GM23338 (cell line): ENCODE data around the gene SNX9. TPM values are rescaled to one million over a fixed set of nuclear protein-coding genes. Genes with fewer than 3 reads are reported as not detected.

Experiments
- ATAC-seq: fragments of 200-7000 bp; cut with Tn5 transposase; 3 replicates; pipeline ENCODE4 v1.9.1; 2020
- DNase-seq: peaks from one replicate; pipeline ENCODE4 v3.0.0-alpha.2; 2015; ENCODE audit warnings: low spot score
- H2AFZ ChIP-seq: fragments of 200-600 bp; sonication (generic); 2 replicates; pipeline ENCODE4 v1.8.0; 2016; ENCODE audit warnings: antibody characterized with exemption, mild to moderate bottlenecking, moderate library complexity
- H3F3A ChIP-seq: fragments of 200-600 bp; sonication (generic); replicated peaks from 2 replicates; pipeline ENCODE4 v1.8.0; 2017; ENCODE audit warnings: antibody characterized with exemption, mixed run types, low read depth
- H3K27ac ChIP-seq: fragments of 200-600 bp; sonication (generic); 2 replicates; pipeline ENCODE4 v1.6.1; 2016; ENCODE audit warnings: low read depth
- H3K27me3 ChIP-seq: fragments of 200-600 bp; sonication (generic); 2 replicates; pipeline ENCODE4 v1.8.0; 2016; ENCODE audit warnings: mild to moderate bottlenecking, mixed run types, moderate library complexity; ENCODE audit not compliant: insufficient read depth
- H3K36me3 ChIP-seq: fragments of 200-600 bp; sonication (generic); 2 replicates; pipeline ENCODE4 v1.8.0; 2016; ENCODE audit warnings: mild to moderate bottlenecking; ENCODE audit not compliant: insufficient read depth
- H3K4me1 ChIP-seq: fragments of 200-600 bp; sonication (generic); 2 replicates; pipeline ENCODE4 v1.8.0; 2016; ENCODE audit warnings: mild to moderate bottlenecking, moderate library complexity; ENCODE audit not compliant: insufficient read depth
- H3K4me2 ChIP-seq: fragments of 200-600 bp; sonication (generic); 2 replicates; pipeline ENCODE4 v1.7.1; 2017; ENCODE audit warnings: mixed run types
- H3K4me3 ChIP-seq: fragments of 200-600 bp; sonication (generic); 2 replicates; pipeline ENCODE4 v1.6.1; 2016; ENCODE audit warnings: mixed run types
- H3K79me2 ChIP-seq: fragments of 200-600 bp; sonication (generic); replicated peaks from 2 replicates; pipeline ENCODE4 v1.8.0; 2017; ENCODE audit warnings: mild to moderate bottlenecking; ENCODE audit not compliant: insufficient read depth
- H3K9me2 ChIP-seq: fragments of 200-600 bp; sonication (generic); 2 replicates; pipeline ENCODE4 v1.8.0; 2017; ENCODE audit not compliant: insufficient read depth
- H4K20me1 ChIP-seq: fragments of 200-600 bp; sonication (generic); replicated peaks from 2 replicates; pipeline ENCODE4 v1.8.0; 2017; ENCODE audit warnings: mild to moderate bottlenecking; ENCODE audit not compliant: insufficient read depth
- H3K27ac Mint-ChIP-seq: 2 replicates; pipeline ENCODE4 v1.8.0; 2020; ENCODE audit warnings: inconsistent platforms, mild to moderate bottlenecking, moderate library complexity, mixed read lengths
- H3K27me3 Mint-ChIP-seq: 3 replicates; pipeline ENCODE4 v1.8.0; 2022; ENCODE audit warnings: low read depth, mild to moderate bottlenecking, moderate library complexity, mixed read lengths, inconsistent platforms; ENCODE audit not compliant: insufficient read depth, poor library complexity
- H3K36me3 Mint-ChIP-seq: 3 replicates; pipeline ENCODE4 v1.8.0; 2021; ENCODE audit warnings: low read depth, mild to moderate bottlenecking, inconsistent platforms, moderate library complexity, mixed read lengths
- H3K4me1 Mint-ChIP-seq: 3 replicates; pipeline ENCODE4 v1.8.0; 2020; ENCODE audit warnings: mild to moderate bottlenecking, inconsistent platforms, mixed read lengths
- H3K4me3 Mint-ChIP-seq: 3 replicates; pipeline ENCODE4 v1.8.0; 2021; ENCODE audit warnings: moderate library complexity, mild to moderate bottlenecking, inconsistent platforms, mixed read lengths
- H3K9me3 Mint-ChIP-seq: 3 replicates; pipeline ENCODE4 v1.8.0; 2020; ENCODE audit warnings: moderate library complexity, mild to moderate bottlenecking, inconsistent platforms, mixed read lengths
- JUNB ChIP-seq: IDR thresholded peaks from one replicate; pipeline ENCODE4 v1.6.1; 2016; ENCODE audit warnings: antibody characterized with exemption; ENCODE audit not compliant: unreplicated experiment
- polyA plus RNA-seq: library from polyadenylated mRNA; unstranded; fragments of >200 nt; fragmentation: Nextera tagmentation; extraction: Ambion mirVana; gene quantifications from 2 replicates; pipeline ENCODE4 v1.2.1, GENCODE V29; 2016
- total RNA-seq: library from RNA; depleted of rRNA; stranded (reverse); fragments of >200 nt; shearing (Covaris generic); gene quantifications from 2 replicates; pipeline ENCODE4 v1.2.3, GENCODE V29; 2014
- TF ChIP-seq, protein P1 (sequence below): IDR thresholded peaks from 2 replicates; pipeline ENCODE4 v1.6.1; 2016; ENCODE audit warnings: antibody characterized with exemption
- TF ChIP-seq, protein P2 (sequence below): fragments of 250-450 bp; sonication (Bioruptor Pico); IDR thresholded peaks from 2 replicates; pipeline ENCODE4 v1.5.0; 2020; ENCODE audit warnings: mild to moderate bottlenecking, moderate library complexity

SNX9 gene
- total and polyA plus RNA-seq, 2 experiments from 2014 or later = 18.4 to 23.3 TPM

DNA sequence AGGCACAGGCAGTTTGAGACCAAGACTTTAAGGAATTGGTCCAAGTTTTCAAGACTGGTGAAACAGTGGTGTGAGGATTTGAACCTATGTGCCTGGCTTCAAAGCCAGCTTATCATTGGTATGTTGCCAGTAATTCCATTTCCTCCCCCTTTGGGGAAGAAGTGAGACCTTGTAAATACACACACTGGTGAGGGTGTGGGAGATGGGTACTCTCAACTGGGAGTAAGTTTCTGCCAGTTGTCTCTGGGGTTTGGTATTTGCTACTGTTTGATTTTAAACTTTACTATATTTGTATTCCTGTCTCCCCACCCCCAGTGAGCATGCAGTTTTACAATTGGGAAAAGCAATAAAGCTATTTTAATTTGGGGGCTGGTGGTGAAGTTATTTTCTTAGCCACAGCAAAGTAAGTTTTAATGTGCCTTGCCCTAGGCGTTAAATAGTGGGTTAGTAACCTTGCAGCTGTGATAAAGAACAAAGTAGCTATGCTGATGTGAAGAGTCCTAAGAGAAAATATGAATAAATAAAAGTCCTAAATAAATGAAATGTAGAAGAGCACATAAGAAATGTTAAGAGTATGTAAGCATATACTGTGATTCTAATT is 31.0 kb downstream of the SNX9 start:
- H2AFZ ChIP-seq = no peak overlapping the region
- H3K27ac Mint-ChIP-seq = no peak overlapping the region
- no peaks in the 10 kb centered on the region for H3F3A ChIP-seq

More for the DNA sequence above, 31.0 kb downstream of the SNX9 start:
- H3K9me3 Mint-ChIP-seq = peaks cover 11% of the 10 kb centered on the region; the same call in 2 of the 3 replicates
- no peak overlapping the region for H3K4me2 ChIP-seq
- peaks cover 100% of the 10 kb centered on the region for H3K79me2 ChIP-seq
- H4K20me1 ChIP-seq = peaks cover 15% of the 10 kb centered on the region; the same call in 1 of the 2 replicates
- H3K4me1 Mint-ChIP-seq = peaks cover 28% of the 10 kb centered on the region
- TF ChIP-seq, protein P1, sequence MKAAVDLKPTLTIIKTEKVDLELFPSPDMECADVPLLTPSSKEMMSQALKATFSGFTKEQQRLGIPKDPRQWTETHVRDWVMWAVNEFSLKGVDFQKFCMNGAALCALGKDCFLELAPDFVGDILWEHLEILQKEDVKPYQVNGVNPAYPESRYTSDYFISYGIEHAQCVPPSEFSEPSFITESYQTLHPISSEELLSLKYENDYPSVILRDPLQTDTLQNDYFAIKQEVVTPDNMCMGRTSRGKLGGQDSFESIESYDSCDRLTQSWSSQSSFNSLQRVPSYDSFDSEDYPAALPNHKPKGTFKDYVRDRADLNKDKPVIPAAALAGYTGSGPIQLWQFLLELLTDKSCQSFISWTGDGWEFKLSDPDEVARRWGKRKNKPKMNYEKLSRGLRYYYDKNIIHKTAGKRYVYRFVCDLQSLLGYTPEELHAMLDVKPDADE = no peak
- TF ChIP-seq JUNB = no peak
- TF ChIP-seq, protein P2, sequence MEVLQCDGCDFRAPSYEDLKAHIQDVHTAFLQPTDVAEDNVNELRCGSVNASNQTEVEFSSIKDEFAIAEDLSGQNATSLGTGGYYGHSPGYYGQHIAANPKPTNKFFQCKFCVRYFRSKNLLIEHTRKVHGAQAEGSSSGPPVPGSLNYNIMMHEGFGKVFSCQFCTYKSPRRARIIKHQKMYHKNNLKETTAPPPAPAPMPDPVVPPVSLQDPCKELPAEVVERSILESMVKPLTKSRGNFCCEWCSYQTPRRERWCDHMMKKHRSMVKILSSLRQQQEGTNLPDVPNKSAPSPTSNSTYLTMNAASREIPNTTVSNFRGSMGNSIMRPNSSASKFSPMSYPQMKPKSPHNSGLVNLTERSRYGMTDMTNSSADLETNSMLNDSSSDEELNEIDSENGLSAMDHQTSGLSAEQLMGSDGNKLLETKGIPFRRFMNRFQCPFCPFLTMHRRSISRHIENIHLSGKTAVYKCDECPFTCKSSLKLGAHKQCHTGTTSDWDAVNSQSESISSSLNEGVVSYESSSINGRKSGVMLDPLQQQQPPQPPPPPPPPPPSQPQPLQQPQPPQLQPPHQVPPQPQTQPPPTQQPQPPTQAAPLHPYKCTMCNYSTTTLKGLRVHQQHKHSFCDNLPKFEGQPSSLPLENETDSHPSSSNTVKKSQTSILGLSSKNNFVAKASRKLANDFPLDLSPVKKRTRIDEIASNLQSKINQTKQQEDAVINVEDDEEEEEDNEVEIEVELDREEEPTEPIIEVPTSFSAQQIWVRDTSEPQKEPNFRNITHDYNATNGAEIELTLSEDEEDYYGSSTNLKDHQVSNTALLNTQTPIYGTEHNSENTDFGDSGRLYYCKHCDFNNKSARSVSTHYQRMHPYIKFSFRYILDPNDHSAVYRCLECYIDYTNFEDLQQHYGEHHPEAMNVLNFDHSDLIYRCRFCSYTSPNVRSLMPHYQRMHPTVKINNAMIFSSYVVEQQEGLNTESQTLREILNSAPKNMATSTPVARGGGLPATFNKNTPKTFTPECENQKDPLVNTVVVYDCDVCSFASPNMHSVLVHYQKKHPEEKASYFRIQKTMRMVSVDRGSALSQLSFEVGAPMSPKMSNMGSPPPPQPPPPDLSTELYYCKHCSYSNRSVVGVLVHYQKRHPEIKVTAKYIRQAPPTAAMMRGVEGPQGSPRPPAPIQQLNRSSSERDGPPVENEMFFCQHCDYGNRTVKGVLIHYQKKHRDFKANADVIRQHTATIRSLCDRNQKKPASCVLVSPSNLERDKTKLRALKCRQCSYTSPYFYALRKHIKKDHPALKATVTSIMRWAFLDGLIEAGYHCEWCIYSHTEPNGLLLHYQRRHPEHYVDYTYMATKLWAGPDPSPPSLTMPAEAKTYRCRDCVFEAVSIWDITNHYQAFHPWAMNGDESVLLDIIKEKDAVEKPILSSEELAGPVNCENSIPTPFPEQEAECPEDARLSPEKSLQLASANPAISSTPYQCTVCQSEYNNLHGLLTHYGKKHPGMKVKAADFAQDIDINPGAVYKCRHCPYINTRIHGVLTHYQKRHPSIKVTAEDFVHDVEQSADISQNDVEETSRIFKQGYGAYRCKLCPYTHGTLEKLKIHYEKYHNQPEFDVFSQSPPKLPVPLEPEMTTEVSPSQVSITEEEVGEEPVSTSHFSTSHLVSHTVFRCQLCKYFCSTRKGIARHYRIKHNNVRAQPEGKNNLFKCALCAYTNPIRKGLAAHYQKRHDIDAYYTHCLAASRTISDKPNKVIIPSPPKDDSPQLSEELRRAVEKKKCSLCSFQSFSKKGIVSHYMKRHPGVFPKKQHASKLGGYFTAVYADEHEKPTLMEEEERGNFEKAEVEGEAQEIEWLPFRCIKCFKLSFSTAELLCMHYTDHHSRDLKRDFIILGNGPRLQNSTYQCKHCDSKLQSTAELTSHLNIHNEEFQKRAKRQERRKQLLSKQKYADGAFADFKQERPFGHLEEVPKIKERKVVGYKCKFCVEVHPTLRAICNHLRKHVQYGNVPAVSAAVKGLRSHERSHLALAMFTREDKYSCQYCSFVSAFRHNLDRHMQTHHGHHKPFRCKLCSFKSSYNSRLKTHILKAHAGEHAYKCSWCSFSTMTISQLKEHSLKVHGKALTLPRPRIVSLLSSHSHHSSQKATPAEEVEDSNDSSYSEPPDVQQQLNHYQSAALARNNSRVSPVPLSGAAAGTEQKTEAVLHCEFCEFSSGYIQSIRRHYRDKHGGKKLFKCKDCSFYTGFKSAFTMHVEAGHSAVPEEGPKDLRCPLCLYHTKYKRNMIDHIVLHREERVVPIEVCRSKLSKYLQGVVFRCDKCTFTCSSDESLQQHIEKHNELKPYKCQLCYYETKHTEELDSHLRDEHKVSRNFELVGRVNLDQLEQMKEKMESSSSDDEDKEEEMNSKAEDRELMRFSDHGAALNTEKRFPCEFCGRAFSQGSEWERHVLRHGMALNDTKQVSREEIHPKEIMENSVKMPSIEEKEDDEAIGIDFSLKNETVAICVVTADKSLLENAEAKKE = no peak
- peaks cover 13% of the 10 kb centered on the region for H3K36me3 Mint-ChIP-seq
- H3K4me3 Mint-ChIP-seq = no peak overlapping the region
- H3K4me1 ChIP-seq = peaks cover 29% of the 10 kb centered on the region
- H3K27ac ChIP-seq = no peak overlapping the region
- H3K27me3 ChIP-seq = no peaks in the 10 kb centered on the region
- no peaks in the 10 kb centered on the region for H3K27me3 Mint-ChIP-seq
- H3K9me2 ChIP-seq = no peaks in the 10 kb centered on the region
- DNase-seq (no peak), ATAC-seq (no peak)
- no peaks in the 10 kb centered on the region for H3K36me3 ChIP-seq
- no peak overlapping the region for H3K4me3 ChIP-seq
